GM21576 (cell line): ENCODE data around the gene CHST1.

Source experiments
- ATAC-seq: cut with Tn5 transposase; IDR thresholded peaks from one replicate; pipeline ENCODE4 v1.9.1; 2021; ENCODE audit warnings: mild to moderate bottlenecking, moderate library complexity; ENCODE audit not compliant: unreplicated experiment

Gene CHST1

GRCh38 chr11:45660729-45661438 lies 4.5 kb downstream of the CHST1 start:
- ATAC-seq: no peak

DNA sequence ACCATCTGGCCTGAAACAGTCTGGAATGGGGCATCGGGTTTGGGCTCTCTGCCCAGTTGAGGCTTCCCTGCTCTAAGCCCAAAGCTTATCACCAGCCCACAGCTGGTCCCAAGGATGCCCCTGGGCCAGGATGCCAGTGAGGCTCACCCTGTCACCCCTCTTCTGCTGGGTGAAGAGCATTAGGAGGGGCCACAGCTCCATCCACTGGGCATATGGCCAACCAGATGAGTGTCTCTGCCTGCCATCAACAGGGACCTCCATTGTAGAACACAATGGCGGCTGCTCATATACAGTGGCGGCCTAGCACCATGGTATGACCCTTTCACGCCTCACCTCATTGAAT lies 5.6 kb downstream of the CHST1 start:
- ATAC-seq: no peak

- ATAC-seq: no peak
Observed at GRCh38 chr11:45659031-45659817, 6.2 kb downstream of the CHST1 start.

GRCh38 chr11:45658292-45658991 lies 7.0 kb downstream of the CHST1 start:
- ATAC-seq: no peak

GRCh38 chr11:45657496-45658260 lies 7.7 kb downstream of the CHST1 start:
- ATAC-seq: no peak

- ATAC-seq: no peak
Observed at GRCh38 chr11:45655831-45656230, 9.6 kb downstream of the CHST1 start.

DNA sequence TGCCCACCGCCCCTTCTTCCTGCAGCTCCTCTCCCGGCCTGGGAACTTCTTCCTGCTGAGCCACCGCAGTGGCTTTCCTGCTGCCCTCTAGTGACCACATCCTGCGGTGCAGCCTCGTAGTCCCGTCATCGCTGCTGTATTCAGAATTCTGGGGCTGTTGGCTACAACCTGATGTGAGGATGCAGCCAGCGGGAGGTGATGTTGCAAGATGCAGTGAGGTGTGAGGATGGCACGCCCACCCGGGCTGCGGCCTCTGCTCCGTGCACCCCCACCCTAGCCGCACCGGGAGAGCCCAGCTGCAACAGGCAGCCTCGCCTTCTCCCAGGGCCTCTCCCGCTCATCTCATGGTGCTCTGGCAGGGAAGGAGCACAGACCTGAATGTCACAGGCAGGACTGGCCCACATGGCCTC lies 10.1 kb downstream of the CHST1 start:
- no peak for ATAC-seq

GRCh38 chr11:45655012-45655283 lies 10.5 kb downstream of the CHST1 start:
- ATAC-seq: no peak

DNA sequence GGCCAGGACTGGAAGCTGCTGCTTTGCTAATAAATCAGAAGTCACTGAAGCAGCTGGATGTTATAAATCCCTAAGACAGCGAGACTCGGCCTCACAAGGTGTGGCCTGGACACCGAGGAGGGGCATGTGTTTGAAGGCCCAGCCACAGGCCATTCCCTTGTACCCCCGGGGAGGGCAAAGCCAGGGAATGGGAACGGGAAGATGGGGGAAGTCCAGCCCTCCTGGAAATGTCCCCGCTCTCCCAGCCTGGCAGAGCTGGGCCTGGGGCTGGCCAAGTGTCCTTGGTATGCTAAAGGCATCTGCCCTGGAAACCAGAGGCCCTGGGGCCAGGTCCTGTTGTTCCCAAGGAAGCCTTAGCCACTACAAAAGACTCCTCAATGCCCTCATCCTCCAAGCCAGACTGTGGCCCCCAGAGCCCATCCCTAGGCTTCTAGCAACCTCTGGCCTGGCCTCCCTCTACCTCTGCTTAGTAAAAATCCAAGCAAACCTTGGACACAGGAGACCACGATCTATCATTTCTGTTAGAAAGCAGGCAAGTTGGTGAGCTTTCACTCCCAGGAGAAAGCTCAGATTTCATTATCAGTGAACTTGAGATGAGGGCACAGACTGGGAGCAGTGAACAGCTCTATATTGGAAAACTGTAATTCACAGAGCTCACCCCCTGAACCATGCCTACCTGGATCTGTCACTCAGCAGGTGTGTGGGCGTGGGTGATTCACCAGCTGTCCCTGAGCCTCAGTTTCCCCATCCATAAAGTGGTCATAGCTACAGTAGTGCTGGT lies 11.0 kb downstream of the CHST1 start:
- no peak for ATAC-seq

DNA sequence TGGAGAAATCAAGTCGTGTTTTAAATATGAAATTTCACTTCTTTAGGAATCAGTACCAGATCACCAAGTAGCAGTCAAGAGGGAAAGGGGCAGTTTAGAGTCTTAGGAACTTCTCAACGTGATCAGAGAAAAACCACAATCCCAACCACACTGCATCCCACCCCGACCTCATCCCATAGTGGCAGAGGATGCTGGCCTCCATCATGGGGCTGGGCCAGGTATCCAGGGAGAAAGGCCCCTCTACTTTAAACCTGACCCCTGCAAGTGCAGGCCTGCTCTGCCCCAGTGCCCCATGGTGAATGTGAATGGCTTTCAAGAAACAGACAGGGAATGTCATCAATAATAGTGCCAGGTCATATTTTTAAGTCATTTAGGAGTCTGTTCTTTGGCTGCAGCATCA lies 12.1 kb downstream of the CHST1 start:
- no peak for ATAC-seq

GRCh38 chr11:45652781-45653180 lies 12.6 kb downstream of the CHST1 start:
- no peak for ATAC-seq

DNA sequence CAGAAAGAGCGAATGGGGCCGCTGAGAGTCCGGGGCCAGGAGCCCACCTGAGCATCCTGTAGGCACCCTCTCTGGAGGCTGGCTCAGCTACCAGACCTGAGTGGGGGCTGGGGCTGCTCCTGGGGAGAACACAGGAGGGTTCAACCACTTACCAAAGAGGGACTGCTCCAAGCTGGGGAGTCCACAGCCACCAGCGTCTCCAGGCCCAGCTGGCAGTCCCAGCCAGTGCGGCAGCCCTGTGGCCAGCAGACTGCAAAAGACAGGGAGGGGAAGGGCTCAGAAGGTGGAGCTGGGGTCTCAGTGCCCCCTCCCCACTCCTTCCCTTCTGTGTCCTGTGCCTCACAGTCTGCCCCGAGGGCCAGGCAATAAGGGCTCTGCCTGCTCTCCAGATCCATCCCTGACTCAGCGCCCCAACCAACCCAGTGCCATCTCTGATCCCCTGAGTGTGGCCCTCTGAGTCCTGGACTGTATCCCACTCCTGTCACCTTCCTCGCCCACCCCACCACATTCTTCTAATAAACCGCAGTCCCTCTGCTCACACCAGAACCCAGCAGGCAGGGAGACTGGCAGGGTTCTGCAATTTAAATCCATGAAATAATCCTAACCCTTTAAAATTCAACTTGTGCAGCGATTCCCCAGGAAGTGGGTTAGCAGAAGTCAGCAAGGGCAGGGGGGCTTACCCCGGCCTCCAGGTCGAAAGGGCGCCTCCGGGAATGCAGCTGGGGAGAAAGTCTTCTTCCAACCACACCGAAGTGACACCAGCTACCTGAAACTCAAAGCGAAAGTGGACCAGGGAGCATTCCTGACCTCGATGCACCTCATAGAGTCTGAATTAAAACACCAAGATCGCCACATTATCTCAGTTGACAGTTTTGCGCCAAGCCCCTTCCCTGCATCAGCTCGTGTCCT lies 13.3 kb downstream of the CHST1 start:
- no peak for ATAC-seq

DNA sequence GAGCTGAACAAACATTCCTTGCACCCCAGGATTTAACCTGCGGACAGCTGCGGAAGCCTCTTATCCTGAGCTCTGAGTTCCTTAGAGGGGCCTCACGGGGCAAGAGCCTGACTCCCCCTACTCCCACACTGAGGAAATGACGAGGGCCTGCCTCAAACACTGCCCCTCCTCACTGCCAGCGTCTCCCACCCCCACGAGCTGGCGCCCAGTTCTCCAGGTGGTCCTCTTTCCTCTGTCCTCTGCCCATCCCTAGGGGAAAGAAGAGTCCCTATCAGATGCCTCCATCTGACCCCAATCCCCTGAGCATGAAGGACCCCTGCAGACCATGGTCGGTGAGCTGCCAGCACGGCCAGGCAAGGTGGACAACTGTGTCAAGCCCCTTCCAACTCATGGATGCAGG lies 14.3 kb downstream of the CHST1 start:
- ATAC-seq: no peak

GRCh38 chr11:45650166-45651095 lies 15.0 kb downstream of the CHST1 start:
- no peak for ATAC-seq

- ATAC-seq: no peak
Observed at GRCh38 chr11:45649544-45650165, 15.8 kb downstream of the CHST1 start.

- no peak for ATAC-seq
Observed at GRCh38 chr11:45648931-45649330, 16.5 kb downstream of the CHST1 start.

GRCh38 chr11:45647786-45648185 lies 17.6 kb downstream of the CHST1 start:
- no peak for ATAC-seq

GRCh38 chr11:45647329-45647728 lies 18.1 kb downstream of the CHST1 start:
- ATAC-seq: no peak
